Muscle of leg (tissue), 11 donors: ENCODE measurements around the gene SETD1A. TPM values are rescaled to one million over a fixed set of nuclear protein-coding genes. Genes with fewer than 3 reads are reported as not detected.
"Not testable (repeated sequence)": the region's sequence is repeated elsewhere in the genome, so short reads cannot be mapped to it uniquely, and the experiment has no call there.

Experiments used
- DNase-seq: peaks from one replicate; pipeline ENCODE4 v3.0.0; 2013
- H3K27ac ChIP-seq: one replicate; pipeline ENCODE4 v1.5.1; 2013; ENCODE audit warnings: mild to moderate bottlenecking, low read length, control low read depth
- H3K27me3 ChIP-seq: one replicate; pipeline ENCODE4 v1.6.1; 2013; ENCODE audit warnings: low read length; ENCODE audit not compliant: control insufficient read depth, insufficient read depth
- H3K36me3 ChIP-seq: one replicate; pipeline ENCODE4 v1.6.1; 2013; ENCODE audit warnings: low read length; ENCODE audit not compliant: control insufficient read depth, insufficient read depth
- H3K4me1 ChIP-seq: one replicate; pipeline ENCODE4 v1.6.1; 2013; ENCODE audit warnings: low read length; ENCODE audit not compliant: control insufficient read depth, insufficient read depth
- H3K4me3 ChIP-seq: one replicate; pipeline ENCODE4 v1.5.1; 2013; ENCODE audit warnings: low read length, control low read depth
- H3K9me3 ChIP-seq: replicated peaks from 2 replicates; pipeline ENCODE4 v1.6.1; 2013; ENCODE audit warnings: low read depth, low read length; ENCODE audit not compliant: control insufficient read depth
- WGBS: methylation state at CpG from one replicate; pipeline ENCODE4 v1.1.5; 2013; ENCODE audit warnings: missing lambda C conversion rate; ENCODE audit not compliant: insufficient coverage; 5-methylcytosine and 5-hydroxymethylcytosine counted together
- polyA plus RNA-seq, 8 donors: library from polyadenylated mRNA; unstranded; fragments of 120-200 nt; gene quantifications; one replicate each; pipeline versions ENCODE4 v1.2.1 to v1.2.3, GENCODE V29; 2013; ENCODE audit warnings: inconsistent platforms in 1 of 8, low replicate concordance in 1 of 8; ENCODE audit not compliant: insufficient read length in 8 of 8, insufficient read depth in 1 of 8
- total RNA-seq: library from RNA; stranded (reverse); fragments of 120-200 nt; gene quantifications from one replicate; pipeline ENCODE4 v1.2.4, GENCODE V29; 2013

Gene SETD1A
- total and polyA plus RNA-seq, 9 donors: 2.7 to 16.5 (median 12.8) TPM

DNA sequence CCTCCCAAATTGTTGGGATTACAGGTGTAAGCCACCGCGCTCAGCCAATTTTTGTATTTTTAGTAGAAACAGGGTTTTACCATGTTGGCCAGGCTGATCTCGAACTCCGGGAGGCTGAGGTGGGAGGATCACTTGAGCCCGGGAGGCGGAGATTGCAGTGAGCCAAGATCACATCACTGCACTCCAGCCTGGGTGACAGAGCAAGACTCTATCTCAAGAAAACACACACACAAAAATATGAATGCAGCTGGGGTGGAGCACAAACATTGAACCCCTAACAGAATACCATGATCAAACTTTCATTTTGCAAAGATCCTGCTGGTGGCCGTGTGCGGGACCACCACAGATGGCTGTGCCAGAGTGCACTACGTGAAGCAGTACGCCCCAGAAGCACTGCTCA lies 60.2 kb downstream of the SETD1A start:
- 82% methylated on average over 3 of the region's 10 CpGs for WGBS
- not testable (repeated sequence) for H3K4me3 ChIP-seq, H3K36me3 ChIP-seq, H3K27me3 ChIP-seq, DNase-seq, H3K9me3 ChIP-seq, H3K4me1 ChIP-seq, H3K27ac ChIP-seq

DNA sequence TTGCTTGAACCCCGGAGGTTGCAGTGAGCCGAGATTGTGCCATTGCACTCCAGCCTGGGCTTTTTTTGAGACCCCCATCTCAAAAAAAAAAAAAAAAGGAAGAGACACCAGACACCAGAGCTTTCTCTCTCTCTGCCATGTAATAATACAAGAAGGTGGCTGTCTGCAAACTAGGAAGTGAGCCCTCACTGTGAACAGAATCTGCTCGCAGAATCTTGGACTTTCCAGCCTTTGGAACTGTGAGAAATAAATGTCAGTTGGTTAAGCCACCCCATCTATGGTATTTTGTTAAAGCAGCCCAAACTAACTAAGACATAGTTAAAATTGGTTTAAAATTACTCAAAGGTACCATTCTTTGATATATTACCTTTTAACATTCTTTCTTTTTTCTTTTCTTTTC lies 63.0 kb downstream of the SETD1A start:
- Histone ChIP-seq H3K27me3 (no peaks in the 10 kb centered on the region), H3K36me3 (no peaks in the 10 kb centered on the region)
- no CpG with 5 or more reads among the region's 3 CpGs for WGBS

DNA sequence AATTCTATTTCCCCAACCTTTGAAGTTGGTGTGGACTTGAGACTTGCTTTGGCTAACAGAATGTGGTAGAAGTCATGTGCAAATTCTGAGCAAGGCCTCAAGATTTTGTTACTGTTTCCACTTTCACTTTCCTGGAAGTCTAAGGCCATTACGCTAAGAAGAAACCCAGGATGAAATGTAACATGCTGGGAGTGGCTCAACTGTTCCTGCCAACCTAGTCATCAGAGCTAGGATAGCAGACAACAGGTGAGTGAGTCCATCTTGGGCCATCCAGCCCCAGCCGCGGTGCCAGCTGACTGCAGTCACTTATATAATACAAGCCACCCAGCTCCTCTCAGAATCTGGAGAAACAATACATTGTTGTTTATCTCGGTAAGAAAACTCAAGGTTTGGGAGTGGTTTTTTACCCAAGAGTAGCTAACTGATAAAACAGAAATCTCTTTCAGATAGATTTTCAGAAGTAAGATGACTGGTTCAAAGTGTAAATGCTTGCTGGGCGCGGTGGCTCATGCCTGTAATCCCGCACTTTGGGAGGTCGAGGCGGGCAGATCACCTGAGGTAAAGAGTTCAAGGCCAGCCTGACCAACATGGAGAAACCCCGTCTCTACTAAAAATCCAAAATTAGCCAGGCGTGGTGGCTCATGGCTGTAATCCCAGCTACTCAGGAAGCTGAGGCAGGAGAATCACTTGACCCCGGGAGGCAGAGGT lies 65.1 kb downstream of the SETD1A start:
- Histone ChIP-seq H3K4me3 (no peak overlapping the region), H3K36me3 (no peaks in the 10 kb centered on the region), H3K27me3 (no peaks in the 10 kb centered on the region), H3K4me1 (peaks cover 6% of the 10 kb centered on the region), H3K9me3 (no peaks in the 10 kb centered on the region), H3K27ac (peak overlapping the region; percentile 47)
- 77% methylated on average over 4 of the region's 12 CpGs for WGBS
- no peak for DNase-seq

More for the DNA sequence above, 63.0 kb downstream of the SETD1A start:
- Histone ChIP-seq H3K4me1 (peaks cover 6% of the 10 kb centered on the region), H3K9me3 (no peaks in the 10 kb centered on the region), H3K4me3 (no peak overlapping the region), H3K27ac (no peak overlapping the region)
- no peak for DNase-seq

DNA sequence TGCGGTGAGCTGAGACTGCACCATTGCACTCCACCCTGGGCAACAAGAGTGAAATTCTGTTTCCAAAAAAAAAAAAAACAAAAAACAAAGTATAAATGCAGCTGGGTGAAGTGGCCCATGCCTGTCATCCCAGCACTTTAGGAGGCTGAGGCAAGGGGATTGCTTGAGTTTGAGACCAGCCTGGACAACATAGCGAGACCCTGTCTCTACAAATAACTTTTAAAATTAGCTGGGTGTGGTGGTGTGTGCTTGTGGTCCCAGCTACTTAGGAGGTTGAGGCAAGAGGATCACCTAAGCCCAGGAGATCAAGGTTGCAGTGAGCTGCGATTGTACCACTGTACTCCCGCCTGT lies 65.7 kb downstream of the SETD1A start:
- no CpG with 5 or more reads among the region's 4 CpGs for WGBS
- H3K4me3 ChIP-seq: no peak overlapping the region
- peak overlapping the region; percentile 47 for H3K27ac ChIP-seq
- no peak for DNase-seq
- H3K9me3 ChIP-seq: no peaks in the 10 kb centered on the region
- no peaks in the 10 kb centered on the region for H3K27me3 ChIP-seq
- peaks cover 6% of the 10 kb centered on the region for H3K4me1 ChIP-seq
- H3K36me3 ChIP-seq: no peaks in the 10 kb centered on the region

DNA sequence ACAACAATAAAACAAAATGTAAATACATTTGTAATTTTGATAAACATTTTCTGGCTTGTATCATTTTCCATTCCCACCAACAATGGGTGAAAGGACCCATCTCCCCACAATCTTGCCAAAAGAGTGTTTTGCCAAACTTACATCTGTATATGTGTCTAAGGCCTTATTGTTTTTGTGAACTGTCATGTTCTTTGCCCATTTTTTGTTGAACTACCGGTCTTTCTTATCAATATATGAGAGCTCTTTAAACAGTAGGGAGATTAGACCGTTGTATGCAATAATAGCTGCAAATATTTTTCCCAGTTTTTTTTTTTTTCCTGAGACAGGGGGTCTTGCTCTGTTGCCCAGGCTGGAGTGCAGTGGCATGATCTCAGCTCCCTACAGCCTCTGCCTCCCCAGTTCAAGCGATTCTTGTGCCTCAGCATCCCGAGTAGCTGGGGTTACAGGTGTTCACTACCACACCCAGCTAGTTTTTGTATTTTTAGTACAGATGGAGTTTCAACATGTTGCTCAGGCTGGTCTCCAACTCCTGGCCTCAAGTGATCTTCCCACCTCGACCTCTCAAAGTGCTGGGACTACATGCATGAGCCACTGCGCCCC lies 66.2 kb downstream of the SETD1A start:
- H3K4me1 ChIP-seq: peaks cover 6% of the 10 kb centered on the region
- H3K36me3 ChIP-seq: no peaks in the 10 kb centered on the region
- H3K27me3 ChIP-seq: no peaks in the 10 kb centered on the region
- DNase-seq: no peak
- H3K27ac ChIP-seq: no peak overlapping the region
- H3K4me3 ChIP-seq: no peak overlapping the region
- no CpG with 5 or more reads among the region's 6 CpGs for WGBS
- no peaks in the 10 kb centered on the region for H3K9me3 ChIP-seq

DNA sequence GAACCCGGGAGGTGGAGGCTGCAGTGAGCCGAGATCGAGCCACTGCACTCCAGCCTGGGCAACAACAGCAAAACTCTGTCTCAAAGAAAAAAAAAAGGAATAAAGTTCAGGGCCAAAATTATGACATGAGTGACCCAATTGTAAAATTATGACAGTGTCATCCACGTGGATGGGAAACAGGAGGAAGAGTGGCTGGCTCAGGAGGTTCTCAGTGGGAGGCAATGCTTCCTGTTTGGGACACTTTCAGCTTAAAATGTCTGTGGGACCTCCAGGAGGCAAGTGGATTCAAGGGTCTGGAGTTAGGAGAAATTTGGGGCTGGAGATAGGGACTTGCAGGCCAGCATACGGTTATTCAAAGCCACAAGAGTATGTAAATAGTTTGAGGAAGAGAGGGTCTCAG lies 67.8 kb downstream of the SETD1A start:
- no peak for DNase-seq
- no peaks in the 10 kb centered on the region for H3K27me3 ChIP-seq
- H3K4me1 ChIP-seq: peaks cover 6% of the 10 kb centered on the region
- no peak overlapping the region for H3K4me3 ChIP-seq
- H3K36me3 ChIP-seq: no peaks in the 10 kb centered on the region
- H3K9me3 ChIP-seq: no peaks in the 10 kb centered on the region
- H3K27ac ChIP-seq: no peak overlapping the region
- WGBS: 59% methylated on average over 3 of the region's 5 CpGs

DNA sequence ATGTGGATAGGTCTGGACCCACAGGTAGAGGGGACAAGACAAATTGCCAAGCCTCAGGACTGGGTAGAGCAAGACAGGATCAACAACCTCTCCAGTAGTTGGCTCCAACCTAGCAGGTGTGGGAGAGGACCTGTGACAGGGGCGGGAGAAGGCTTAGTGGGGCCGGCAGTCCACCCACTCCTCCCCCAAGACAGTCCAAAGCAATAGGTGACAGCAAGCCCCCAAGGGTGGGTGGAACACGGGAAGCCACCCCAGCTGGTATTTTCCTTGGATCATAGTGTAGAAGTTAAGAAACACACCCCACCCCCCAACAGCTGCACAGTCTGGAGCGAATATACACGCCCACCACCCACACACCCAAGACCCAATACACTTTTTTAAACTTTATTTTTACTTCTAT lies 71.7 kb downstream of the SETD1A start:
- no peaks in the 10 kb centered on the region for H3K36me3 ChIP-seq
- peaks cover 10% of the 10 kb centered on the region for H3K4me1 ChIP-seq
- H3K27ac ChIP-seq: no peak overlapping the region
- H3K9me3 ChIP-seq: no peaks in the 10 kb centered on the region
- H3K4me3 ChIP-seq: no peak overlapping the region
- H3K27me3 ChIP-seq: no peaks in the 10 kb centered on the region
- no peak for DNase-seq
- WGBS: no CpG with 5 or more reads among the region's 5 CpGs

DNA sequence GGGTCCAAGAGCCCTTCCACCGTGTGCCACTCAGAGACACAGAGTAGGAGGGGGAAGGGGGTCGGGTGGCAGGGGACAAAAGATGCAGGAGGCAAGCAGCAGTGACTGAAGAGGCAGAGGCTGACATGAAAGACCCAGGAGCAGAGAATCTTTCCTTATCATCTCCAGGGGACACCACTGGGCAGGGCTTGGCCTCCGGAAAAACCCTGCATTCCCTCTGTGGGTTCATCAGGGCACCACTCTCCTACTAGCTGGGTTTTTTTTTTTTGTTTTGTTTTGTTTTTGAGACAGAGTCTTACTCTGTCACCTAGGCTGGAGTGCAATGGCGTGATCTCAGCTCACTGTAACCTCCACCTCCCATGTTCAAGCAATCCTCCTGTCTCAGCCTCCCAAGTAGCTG lies 73.7 kb downstream of the SETD1A start:
- Histone ChIP-seq H3K9me3 (no peaks in the 10 kb centered on the region), H3K36me3 (peaks cover 19% of the 10 kb centered on the region), H3K4me3 (no peak overlapping the region), H3K27me3 (no peaks in the 10 kb centered on the region), H3K4me1 (peaks cover 14% of the 10 kb centered on the region), H3K27ac (no peak overlapping the region)
- 60% methylated on average over 1 of the region's 4 CpGs for WGBS
- no peak for DNase-seq

DNA sequence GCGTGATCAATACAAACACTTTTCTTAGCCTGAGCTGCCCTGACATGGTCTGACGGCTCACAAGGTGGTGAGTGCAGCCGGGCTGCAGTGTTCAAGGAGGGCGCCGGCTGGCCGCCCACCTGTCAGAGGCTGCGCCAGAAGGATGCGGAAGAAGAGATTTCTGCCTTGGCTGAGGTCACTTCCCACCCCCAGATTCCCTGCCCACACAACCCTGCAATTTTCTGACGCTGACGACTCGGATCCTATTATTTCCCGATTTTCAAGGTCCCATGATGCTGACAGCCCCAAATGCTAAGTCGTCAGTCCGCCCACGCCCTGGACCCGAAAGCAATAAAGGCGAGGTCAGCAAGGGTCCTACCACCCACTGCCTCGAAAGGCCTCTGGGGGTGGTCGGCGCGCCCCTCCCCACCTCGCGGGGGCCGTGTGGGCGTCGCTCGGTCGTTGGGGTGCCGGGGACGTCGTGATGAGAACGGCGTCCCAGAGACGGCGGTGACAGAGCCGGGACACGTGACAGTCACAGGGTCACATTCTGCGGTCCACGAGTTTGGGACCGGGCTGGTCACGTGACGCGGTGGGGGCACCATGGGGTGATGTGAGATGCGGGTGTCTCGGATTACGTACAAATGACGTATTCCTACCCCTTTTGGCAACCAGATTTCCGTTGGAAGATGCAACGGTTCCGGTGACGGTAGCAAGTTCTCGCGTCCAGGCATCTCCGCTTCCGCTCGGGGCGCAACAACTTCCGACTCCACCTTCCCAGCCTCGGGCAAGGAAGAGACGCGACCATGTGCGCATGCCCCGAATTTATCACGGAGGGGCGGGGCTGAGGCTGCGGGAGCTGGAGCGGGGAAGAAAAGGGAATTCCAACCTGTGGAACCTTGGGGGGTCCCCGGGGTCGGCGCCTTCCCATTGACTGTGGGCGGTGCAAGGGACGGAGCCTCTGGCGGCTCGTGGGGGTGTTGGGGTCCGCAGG lies 75.5 kb downstream of the SETD1A start, which contains the start of gene STX4:
Gene STX4 (plus strand): TSS at position 823 of the 973 bp plus-strand sequence. CDS start 248 bp downstream, outside the sequence.
- H3K36me3 ChIP-seq: peaks cover 28% of the 10 kb centered on the region
- no peaks in the 10 kb centered on the region for H3K9me3 ChIP-seq
- H3K4me3 ChIP-seq: peak within 1 kb of the TSS; percentile 93
- H3K27me3 ChIP-seq: no peaks in the 10 kb centered on the region
- peak within 1 kb of the TSS; percentile 98 for H3K27ac ChIP-seq
- WGBS: under 1% methylated on average over 67 of the region's 75 CpGs
- H3K4me1 ChIP-seq: peaks cover 14% of the 10 kb centered on the region
- peak; percentile 99 for DNase-seq
